ENCODE measurements around the gene LMO2.
"Not testable (repeated sequence)": the region's sequence is repeated elsewhere in the genome, so short reads cannot be mapped to it uniquely, and the experiment has no call there.

Gene LMO2

GRCh38 chr11:33832676-33833075 is 59.2 kb downstream of the LMO2 start:
- Mint-ChIP-seq H3K9me3 (no peaks in the 10 kb centered on the region), H3K27me3 (peaks cover 18% of the 10 kb centered on the region), H3K27ac (no peak overlapping the region), H3K4me1 (peaks cover 5% of the 10 kb centered on the region), H3K4me3 (no peak overlapping the region), H3K36me3 (no peaks in the 10 kb centered on the region)

- no peak overlapping the region for H3K4me3 Mint-ChIP-seq
Measured at GRCh38 chr11:33830903-33831648, 60.8 kb downstream of the LMO2 start.

GRCh38 chr11:33829430-33830141 is 62.3 kb downstream of the LMO2 start:
- Mint-ChIP-seq H3K27ac (no peak overlapping the region), H3K27me3 (peaks cover 34% of the 10 kb centered on the region), H3K4me3 (peak overlapping the region; percentile 87), H3K9me3 (no peaks in the 10 kb centered on the region), H3K4me1 (peaks cover 5% of the 10 kb centered on the region), H3K36me3 (no peaks in the 10 kb centered on the region)

More at GRCh38 chr11:33830903-33831648, 60.8 kb downstream of the LMO2 start:
- H3K4me1 Mint-ChIP-seq = peaks cover 5% of the 10 kb centered on the region
- H3K27ac Mint-ChIP-seq = no peak overlapping the region
- H3K9me3 Mint-ChIP-seq = no peaks in the 10 kb centered on the region
- H3K36me3 Mint-ChIP-seq = no peaks in the 10 kb centered on the region
- peaks cover 27% of the 10 kb centered on the region for H3K27me3 Mint-ChIP-seq

DNA sequence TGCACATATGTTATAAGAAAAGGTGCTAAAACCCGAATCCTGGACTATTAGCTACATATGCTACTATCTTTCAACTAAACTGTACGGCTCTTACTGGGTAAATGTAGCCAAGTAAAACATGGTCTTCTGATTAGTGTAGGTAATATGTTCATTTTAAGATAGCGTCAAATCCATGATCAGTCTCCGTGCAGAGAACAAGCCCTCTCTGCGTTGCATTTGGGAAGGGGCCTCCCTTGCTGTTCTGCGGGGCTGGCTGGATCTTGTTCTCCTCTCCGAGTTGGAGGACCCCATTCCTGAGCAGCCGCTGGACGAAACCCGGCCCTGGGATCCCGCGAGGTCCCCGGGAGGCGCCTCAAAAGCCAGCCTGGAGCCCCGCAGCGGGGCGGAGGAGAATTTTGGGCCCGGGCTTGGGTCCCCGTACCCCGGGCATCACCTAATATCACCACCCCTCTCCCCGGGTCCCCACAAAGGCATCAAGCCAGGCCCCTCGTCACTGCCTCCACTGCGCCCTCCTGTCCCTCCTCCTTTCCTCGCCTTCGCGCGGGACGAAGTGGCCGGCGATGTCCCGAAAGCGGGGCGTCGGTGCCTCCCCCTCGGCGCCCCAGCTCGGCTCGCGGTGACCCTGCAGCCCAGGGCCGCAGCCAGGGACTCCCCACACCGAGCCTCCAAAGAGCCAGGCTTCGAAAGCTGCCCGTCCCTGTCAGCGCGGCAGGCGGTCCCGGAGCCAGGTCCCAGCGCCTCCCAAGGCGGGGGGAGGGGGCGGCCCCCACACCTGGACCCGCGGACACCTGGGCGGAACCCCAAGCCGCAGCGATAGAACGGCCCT is 63.1 kb downstream of the LMO2 start:
- H3K36me3 Mint-ChIP-seq = no peaks in the 10 kb centered on the region
- H3K27ac Mint-ChIP-seq = no peak overlapping the region
- H3K27me3 Mint-ChIP-seq = peaks cover 39% of the 10 kb centered on the region
- H3K4me1 Mint-ChIP-seq = peaks cover 5% of the 10 kb centered on the region
- H3K4me3 Mint-ChIP-seq = no peak overlapping the region
- no peaks in the 10 kb centered on the region for H3K9me3 Mint-ChIP-seq

DNA sequence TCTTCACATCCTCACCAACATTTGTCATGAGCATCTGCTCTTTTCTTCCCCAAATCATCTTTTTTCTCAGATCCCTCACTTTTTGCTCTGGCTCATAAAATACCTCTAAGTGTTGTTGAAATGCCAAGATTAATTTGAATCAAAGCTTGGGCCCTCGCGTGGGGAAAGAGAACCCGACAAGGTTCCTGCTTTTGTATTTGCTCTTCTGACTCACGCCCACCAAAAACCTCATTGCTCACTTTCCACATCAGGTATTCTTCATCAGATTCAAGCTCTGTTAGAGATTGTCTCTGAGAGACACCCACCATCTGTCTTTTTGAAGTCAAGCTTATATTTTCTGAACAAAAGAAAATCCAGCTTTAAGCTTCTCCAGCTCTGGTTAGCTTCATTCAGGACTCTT is 64.7 kb downstream of the LMO2 start:
- H3K27ac Mint-ChIP-seq = no peak overlapping the region
- H3K4me1 Mint-ChIP-seq = peaks cover 5% of the 10 kb centered on the region
- H3K9me3 Mint-ChIP-seq = no peaks in the 10 kb centered on the region
- H3K27me3 Mint-ChIP-seq = peaks cover 50% of the 10 kb centered on the region
- no peak overlapping the region for H3K4me3 Mint-ChIP-seq
- no peaks in the 10 kb centered on the region for H3K36me3 Mint-ChIP-seq

GRCh38 chr11:33825854-33826560 is 65.9 kb downstream of the LMO2 start:
- no peak overlapping the region for H3K4me3 Mint-ChIP-seq
- no peak overlapping the region for H3K27ac Mint-ChIP-seq
- no peaks in the 10 kb centered on the region for H3K9me3 Mint-ChIP-seq
- H3K4me1 Mint-ChIP-seq = peaks cover 5% of the 10 kb centered on the region
- H3K36me3 Mint-ChIP-seq = no peaks in the 10 kb centered on the region
- H3K27me3 Mint-ChIP-seq = peaks cover 48% of the 10 kb centered on the region

DNA sequence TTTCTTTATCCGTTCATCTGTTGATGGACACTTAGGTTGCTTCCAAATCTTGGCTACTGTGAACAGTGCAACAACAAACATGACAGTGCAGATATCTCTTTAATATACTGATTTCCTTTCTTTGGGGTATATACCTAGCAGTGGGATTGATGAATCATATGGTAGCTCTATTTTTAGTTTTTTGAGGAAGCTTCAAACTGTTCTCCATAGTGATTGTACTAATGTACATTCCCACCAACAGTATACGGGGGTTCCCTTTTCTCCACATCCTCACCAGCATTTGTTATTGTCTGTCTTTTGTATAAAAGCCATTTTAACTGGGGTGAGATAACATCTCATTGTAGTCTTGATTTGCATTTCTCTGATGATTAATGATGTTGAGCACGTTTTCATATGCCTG is 68.9 kb downstream of the LMO2 start:
- not testable (repeated sequence) for H3K9me3 Mint-ChIP-seq, H3K27ac Mint-ChIP-seq, H3K4me3 Mint-ChIP-seq, H3K36me3 Mint-ChIP-seq, H3K4me1 Mint-ChIP-seq
- peaks cover 38% of the 10 kb centered on the region for H3K27me3 Mint-ChIP-seq

GRCh38 chr11:33819278-33820035 is 72.4 kb downstream of the LMO2 start:
- Mint-ChIP-seq H3K27ac (no peak overlapping the region), H3K4me3 (no peak overlapping the region), H3K36me3 (no peaks in the 10 kb centered on the region), H3K27me3 (peaks cover 19% of the 10 kb centered on the region), H3K9me3 (no peaks in the 10 kb centered on the region), H3K4me1 (no peaks in the 10 kb centered on the region)
